ENCODE measurements around the gene TMEM179B.
"Not testable (repeated sequence)": the region's sequence is repeated elsewhere in the genome, so short reads cannot be mapped to it uniquely, and the experiment has no call there.

The TMEM179B gene, protein sequence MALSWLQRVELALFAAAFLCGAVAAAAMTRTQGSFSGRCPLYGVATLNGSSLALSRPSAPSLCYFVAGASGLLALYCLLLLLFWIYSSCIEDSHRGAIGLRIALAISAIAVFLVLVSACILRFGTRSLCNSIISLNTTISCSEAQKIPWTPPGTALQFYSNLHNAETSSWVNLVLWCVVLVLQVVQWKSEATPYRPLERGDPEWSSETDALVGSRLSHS

DNA sequence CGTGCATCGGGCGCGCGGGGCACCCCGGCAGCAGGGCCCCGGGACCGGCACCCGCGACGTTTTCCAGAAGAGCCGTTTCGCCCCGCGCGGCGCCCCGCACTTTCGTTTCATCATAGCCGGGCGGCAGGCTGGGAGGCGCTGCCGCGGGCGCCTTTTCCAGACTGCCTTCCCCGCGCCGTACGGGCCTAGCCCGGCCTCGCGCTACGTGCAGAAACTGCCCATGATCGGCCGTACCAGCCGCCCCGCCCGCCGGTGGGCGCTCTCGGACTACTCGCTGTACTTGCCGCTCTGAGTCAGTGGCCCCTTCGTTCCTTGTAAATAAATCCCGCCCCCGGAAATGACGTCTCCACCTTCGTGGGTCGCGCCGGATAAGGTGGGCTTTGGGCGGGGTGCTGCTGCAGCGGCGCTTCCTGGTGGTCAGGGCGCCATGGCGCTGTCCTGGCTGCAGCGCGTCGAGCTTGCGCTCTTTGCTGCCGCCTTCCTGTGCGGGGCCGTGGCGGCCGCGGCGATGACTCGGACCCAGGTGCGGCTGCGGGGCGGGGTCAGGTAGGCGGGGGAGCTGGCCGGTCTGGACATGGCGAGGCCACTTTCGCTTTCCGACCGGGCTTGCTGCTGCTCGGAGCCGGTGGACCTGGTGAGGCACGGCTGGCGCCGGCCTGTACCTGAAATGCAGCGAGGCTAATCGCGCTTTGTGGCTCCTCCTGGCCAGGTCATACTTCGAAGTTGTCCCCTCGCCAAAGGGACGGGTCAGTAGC, at the start of gene TMEM179B:
Gene TMEM179B (plus strand): TSS at position 398 of the 755 bp plus-strand sequence. CDS start 30 bp downstream, at position 428.
- peak; percentile 95 to 98 for DNase-seq (ENCODE audit: low read depth in 2 of 2)

DNA sequence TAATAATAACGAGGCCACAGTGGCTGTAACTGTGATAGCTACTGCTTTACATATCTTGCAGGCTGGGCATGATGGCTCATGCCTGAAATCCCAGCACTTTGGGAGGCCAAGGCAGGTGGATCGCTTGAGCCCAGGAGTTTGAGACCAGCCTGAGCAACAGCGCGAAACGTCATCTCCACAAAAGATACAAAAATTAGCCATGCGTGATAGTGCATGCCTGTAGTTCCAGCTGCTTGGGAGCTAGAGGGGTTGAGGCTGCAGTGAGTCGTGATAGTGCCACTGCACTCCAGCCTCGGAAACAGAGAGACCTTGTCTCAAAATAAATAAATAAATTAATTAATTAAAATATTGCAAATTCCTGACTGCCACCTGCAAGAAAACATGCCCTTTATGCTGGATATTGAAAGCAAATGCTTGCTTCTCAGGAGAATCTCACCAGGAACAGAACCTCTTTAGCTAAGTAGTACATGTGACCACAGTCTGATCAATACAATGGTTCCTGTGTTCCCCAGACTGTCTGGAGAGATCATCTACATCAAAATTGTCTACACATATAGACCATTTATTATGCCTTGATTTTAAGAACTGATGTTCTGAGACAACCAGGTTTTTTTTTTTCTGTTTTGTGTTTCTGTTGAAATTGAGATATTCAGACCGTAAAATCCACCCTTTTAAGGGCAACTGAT, 39.6 kb upstream of the TMEM179B start:
- no peak for DNase-seq (ENCODE audit: low read depth in 2 of 2)

DNA sequence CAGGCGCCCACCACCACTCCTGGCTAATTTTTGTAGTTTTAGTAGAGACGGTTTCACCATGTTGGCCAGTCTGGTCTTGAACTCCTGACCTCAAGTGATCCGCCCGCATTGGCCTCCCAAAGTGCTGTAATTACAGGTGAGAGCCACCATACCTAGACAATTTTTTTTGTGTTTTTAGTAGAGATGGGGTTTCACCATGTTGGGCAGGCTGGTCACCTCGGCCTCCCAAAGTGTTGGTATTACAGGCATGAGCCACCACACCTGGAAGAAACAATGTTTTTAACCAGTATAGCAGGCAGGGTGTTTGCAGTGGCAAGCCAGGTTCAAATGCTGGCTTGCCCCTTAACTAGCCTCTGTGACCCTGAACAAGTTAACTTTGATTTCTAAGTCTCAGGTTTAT, 37.3 kb upstream of the TMEM179B start:
- DNase-seq (ENCODE audit: low read depth in 2 of 2) = not testable (repeated sequence)

DNA sequence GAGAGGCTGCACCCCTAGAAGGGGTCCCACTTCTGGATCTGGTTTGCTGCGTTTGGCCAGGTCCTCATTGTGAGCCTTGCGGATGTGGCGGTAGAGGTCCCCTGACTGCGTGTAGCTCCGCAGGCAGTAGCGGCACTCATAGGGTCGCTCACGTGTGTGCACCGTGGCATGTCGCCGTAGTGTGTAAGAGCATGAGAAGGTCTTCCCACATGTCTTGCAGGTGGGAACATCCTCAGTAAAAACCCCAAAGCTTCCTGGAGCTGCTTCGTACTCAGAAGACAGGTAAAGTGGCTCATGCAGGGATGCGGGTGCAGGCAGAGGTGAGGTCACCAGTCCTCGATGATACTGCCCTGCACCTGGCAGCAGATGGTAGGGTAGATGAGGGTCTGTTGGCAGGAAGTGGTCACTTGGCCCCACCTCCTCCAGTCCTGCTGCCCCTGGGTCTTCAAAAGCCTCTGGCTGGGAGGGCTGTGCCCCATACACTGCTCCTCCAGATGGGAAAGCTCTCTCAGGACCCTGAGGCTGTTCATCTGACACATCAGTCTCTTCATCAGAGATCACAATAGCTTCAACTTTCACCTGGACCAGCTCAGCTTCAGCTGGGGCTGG, 34.9 kb upstream of the TMEM179B start:
- DNase-seq (ENCODE audit: low read depth in 2 of 2) = no peak

DNA sequence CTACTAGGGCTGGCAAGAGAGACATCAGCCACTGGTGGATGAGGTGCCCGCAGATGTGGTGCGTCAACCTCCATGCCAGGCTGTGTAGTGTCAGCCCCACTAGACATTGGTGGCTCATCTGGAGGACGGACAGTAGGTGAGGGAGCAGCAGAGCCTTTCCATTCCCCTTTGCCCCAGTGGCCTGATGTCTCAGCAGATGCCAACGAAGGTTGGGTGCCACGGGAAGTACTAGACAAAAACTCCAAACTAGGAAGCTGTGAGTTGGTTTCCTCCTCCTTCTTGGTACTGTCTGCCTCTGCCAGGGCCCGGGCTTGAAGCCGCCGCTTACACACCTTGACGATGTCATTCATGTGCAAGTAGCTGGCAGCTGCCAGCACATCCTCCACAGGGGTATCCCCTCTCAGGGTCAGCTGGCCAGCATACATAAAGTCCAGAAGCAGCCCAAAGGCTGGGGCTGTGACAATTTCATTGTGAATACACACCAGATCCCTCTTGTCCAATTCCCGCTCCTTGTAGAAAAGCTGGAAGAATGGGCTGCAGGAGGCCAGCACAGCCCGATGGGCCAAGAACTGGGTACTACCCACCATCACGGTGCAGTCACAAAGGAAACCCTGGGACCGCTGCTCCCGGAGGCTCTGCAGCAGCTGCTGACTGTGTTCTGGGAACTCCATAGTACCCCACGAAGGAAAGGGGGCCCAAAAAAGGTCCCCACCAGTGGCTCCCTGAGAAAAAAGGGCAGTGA, 34.0 kb upstream of the TMEM179B start:
- no peak for DNase-seq (ENCODE audit: low read depth in 2 of 2)

DNA sequence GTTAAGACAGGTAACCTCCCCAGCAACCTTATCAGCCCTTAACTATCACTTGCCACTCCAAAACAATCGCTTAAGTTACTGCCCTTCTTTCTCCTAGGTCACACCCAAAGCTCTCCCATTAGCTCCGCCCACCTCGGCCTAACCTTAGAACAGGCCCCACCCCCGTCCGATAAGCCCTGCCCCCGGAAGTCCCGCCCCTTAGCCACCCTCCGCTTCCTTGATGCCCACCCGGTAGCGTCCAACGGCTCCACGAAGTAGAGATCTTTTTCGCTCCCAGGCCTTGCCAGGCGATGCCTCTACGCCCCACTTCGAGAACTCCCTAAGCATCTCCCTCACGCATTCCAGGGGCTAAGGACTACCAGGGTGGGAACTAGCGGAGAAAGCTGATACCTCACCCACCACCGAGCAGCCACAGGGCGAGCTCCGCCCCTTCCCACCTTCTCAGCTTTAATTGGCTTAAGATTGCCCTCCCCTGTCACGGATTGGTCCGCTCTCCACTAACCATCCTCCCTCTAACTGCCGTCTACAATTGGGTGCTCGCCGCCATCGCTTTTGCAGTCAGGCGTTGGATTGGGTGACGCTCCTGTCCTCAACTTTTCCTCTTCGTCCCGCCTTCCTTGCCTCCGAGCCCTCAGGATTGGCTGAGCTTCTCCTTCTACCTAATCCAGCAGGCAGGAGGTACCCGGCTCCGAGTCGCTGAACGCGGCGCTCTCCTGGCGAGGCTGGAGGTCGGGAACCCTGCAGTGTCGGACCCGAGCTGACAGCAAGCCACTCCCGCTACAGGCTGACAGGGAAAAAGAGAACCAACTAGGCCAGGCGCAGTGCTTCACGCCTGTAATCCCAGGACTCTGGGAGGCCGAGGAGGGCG, 33.2 kb upstream of the TMEM179B start, which contains the start of gene ZBTB3:
Gene ZBTB3 (minus strand): TSS at position 425 of the 868 bp plus-strand sequence. CDS start 496 bp downstream, outside the sequence.
- peak; percentile 92 to 93 for DNase-seq (ENCODE audit: low read depth in 2 of 2)

DNA sequence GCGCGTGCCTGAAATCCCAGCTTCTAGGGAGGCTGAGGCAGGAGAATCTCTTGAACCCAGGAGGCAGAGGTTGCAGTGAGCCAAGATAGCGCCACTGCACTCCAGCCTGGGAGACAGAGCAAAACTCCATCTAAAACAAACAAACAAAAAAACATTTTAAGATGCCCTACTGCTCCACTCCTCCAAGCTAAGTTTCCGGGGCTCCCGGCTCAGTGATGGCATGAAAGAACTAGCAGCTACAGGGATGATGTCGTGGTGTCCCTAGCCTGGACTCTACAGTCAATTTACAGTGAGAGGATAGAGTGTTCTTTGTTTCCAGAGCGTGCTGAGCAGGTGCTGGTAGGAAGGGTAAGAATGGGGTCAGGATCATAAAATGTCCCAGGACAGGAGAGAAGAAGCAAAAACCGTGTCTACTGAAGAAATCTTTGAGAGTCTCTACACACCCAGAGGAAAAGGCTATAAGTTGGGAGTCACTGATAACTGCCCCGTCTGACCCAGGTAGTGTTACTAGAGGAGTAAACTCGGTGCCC, 32.1 kb upstream of the TMEM179B start:
- DNase-seq (ENCODE audit: low read depth in 2 of 2) = no peak

DNA sequence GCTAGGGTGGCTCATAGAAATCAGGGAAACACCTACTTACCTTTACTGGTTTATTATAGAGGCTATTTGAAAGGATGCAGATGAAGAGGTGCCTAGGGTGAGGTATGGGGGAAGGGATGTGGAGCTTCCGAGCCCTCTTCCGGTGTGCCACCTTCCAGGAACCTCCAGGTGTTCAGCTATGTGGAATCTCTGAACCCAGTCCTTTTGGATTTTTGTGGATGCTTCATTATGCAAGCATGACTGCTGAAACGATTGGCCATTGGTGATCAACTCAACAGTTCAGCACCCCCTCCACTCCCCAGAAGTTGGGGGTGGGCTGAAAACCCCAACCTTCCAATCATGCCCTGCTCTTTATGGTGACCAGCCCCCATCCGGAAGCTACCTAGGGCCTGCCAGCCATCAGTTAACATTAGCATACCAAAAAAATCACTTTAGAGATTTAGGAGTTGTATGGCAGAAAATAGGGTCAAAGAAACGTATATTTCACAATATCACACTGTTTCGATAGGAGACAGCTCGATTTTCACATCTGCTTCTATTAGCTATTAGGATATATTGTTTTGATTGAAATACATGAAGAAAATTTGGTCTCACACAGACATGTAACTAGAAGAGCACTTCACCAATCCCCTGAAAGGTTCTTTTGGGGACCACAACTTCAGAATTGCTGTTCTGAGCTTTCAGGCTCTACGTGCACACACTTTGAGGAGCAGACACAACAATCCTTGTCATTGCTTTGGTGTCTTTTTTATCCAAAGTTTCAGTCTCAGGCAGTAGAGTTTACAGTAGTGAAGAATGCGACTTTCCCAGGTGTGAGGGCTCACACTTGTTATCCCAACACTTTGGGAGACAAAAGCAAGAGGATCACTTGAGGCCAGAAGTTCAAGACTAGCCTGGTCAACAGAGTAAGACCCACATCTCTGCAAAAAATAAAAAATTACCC, 29.1 kb upstream of the TMEM179B start:
- no peak for DNase-seq (ENCODE audit: low read depth in 2 of 2)

DNA sequence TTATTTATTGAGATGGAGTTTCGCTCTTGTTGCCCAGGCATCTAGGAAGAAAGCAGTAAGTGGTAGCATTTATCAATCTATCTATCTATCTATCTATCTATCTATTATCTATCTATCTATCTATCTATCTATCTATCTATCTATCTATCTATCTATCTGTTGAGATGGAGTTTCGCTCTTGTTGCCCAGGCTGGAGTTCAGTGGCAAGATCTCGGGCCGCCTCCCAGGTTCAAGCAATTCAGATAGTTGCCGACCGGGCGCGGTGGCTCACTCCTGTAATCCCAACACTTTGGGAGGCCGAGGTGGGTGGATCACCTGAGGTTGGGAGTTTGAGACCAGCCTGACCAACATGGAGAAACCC, 26.4 kb upstream of the TMEM179B start:
- DNase-seq (ENCODE audit: low read depth in 2 of 2) = not testable (repeated sequence)

DNA sequence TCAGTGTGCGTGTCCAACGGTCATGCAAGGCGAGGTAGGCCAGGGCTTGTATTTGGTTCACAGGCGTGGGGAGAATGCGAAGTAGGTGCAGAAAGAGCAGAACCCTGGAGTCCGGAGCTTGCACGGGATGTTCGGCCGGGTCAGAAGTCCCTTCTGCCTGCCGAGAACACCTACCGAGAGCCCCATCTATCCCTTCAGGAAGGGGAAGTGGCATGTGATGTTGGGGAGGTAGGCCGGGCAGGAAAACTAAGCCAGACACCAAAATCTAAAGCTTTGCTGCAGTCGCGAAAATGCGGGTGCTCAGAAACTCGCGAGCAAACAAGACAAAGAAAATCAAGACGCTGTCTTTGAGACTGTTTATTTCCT, 16.4 kb upstream of the TMEM179B start:
- no peak for DNase-seq (ENCODE audit: low read depth in 2 of 2)

DNA sequence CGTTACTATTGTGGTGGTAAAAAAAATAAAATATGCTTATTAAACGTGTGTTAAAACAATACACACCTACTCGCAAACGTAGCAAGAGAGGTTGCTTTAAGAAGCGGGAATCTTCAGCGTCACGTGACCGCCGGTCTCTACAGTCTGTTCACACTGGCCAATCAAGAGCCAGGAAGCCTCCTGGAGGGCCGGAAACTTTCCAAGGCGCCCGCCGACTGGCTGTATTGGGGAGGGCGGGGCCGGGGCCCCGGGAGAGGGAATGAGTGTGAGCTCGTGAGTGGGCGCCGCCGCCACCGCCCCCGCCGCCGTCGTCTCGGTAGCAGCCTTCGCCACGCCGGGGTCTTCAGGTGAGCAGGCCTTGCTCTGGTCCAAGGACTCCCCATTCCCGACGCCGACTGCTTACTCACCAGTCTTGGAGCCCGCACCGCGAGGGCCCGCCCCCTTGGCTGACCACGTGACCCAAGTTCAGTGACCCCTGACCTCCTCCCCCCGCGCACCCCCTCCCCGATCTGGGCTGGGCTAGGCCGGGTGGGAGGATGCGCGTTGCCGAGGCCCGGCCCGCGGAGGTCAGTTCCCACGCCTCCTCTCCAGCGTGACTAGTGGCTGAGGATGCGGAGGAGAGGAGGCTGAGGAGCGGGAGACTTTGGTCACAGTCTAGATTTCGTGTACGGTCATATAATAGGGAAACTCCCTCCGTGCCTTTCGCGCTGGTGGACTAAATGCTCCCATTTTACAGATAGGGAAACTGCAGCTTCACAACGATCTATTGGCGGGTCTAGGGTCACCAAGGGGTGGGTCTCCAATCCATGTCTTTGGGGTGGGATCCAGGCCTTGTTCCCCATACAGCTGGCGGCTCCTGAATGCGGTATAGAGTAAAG, 15.8 kb upstream of the TMEM179B start, which contains the start of gene TAF6L:
Gene TAF6L (plus strand): TSS at position 253 of the 878 bp plus-strand sequence. CDS start 4,388 bp downstream, outside the sequence.
- DNase-seq (ENCODE audit: low read depth in 2 of 2) = peak; percentile 75 to 76

DNA sequence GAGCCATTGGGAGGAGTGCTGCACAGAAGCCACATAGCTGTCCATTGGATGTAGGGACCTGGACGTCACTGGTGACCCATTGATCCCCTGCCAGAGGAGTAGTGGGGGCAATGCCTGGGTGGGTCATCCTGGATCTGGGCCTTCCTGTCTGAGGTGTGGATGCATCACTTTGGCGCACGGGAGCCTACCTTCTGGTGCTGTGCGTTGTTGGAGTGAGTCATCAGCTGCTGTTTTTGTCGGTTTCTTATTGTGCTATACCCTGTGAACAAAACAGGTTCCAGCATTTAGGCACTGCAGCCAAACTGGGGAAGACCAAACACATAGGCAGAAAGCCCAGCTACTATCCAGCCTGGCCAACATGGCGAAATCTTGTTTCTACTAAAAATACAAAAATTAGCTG, 12.8 kb upstream of the TMEM179B start:
- DNase-seq (ENCODE audit: low read depth in 2 of 2) = no peak

DNA sequence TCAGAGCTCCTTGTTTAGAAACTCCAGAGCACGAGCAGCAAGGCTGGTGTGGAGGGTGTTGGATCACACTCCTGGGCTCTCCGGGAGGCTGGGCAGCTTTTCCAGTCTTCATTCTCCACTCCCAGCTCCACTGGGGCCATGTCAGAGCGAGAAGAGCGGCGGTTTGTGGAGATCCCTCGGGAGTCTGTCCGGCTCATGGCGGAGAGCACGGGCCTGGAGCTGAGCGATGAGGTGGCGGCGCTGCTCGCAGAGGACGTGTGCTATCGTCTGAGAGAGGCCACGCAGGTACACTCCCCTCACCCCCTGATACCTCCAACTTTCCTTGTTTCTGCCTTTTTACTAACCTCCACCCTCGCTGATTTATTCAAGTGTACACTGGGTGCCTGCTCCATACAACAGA, 11.6 kb upstream of the TMEM179B start:
- DNase-seq (ENCODE audit: low read depth in 2 of 2) = no peak

DNA sequence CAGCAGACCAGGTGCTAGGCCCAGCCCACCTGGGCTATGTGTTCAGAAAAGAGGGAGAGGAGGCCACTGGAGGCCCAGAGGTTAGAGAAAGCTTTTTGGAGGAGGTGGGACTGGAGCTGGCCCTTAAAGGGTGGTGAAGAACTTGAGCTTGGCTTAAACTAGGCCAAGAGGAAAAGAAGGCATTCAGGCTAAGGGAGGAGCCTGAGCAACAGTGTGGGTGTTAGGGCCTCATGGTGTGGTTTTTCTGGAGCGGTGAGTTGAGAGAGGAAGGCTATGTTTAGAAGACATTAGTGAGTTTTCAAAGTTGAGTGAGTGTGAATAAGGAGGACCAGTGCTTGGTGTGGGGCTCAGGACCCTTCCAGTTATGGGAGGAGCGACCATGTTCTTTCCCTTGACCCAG, 9.8 kb upstream of the TMEM179B start:
- no peak for DNase-seq (ENCODE audit: low read depth in 2 of 2)

DNA sequence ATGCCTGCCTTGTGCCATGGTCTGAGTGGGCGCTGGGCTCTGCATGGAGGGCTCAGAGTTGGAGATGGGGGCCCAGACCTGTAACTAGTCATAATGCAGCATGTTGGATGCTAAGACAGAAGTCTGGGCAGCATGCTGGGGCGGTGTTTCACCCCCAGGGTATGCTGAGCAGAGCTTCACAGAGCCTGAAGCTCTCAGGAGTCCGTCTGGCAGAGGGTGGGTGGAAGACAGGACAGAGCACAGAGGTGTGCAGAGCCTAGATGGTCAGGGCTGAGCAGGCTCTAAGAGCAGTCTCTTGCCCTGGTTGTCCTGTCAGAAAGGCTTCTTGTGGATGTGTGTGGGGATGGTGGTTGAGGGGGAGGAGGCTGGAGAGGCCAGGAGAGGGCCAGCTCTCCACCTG, 8.8 kb upstream of the TMEM179B start:
- no peak for DNase-seq (ENCODE audit: low read depth in 2 of 2)

DNA sequence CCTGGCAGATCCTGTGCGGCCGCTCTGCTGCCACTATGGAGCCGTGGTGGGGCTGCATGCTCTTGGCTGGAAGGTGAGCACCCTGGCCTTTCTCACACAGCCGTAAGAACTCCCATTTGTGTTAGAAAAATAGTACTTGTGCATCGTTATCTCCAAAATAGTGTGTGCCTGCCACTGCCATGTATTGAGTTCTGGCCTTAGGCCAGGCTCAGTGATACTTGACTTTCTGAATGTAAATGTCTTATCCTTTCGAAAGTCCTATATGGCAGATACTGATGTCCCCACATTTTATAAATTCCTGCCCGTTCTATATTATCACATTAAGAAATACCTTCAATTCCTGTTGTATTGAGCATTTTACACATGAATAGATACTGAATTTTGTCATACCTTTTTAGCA, 4.4 kb upstream of the TMEM179B start:
- DNase-seq (ENCODE audit: low read depth in 2 of 2) = no peak

DNA sequence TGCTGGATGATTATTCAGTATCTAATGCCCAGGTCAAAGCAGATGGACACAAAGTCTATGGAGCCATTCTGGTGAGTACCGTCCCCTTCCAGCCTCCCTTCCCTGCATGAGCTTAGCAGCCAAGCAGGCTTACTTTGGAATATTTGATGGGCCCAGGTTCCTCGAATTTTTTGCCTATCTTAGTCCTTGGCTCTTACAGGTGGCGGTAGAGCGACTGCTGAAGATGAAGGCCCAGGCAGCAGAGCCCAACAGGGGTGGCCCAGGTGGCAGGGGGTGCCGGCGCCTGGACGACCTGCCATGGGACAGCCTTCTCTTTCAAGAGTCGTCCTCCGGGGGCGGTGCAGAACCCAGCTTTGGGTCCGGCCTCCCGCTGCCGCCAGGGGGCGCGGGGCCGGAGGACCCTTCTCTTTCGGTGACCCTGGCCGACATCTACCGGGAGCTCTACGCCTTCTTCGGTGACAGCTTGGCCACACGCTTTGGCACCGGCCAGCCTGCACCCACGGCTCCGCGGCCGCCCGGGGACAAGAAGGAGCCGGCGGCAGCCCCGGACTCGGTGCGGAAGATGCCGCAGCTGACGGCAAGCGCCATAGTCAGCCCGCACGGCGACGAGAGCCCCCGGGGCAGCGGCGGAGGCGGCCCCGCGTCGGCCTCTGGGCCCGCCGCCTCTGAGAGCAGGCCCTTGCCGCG, 741 bp upstream of the TMEM179B start:
- DNase-seq (ENCODE audit: low read depth in 2 of 2) = peak; percentile 61 to 75

DNA sequence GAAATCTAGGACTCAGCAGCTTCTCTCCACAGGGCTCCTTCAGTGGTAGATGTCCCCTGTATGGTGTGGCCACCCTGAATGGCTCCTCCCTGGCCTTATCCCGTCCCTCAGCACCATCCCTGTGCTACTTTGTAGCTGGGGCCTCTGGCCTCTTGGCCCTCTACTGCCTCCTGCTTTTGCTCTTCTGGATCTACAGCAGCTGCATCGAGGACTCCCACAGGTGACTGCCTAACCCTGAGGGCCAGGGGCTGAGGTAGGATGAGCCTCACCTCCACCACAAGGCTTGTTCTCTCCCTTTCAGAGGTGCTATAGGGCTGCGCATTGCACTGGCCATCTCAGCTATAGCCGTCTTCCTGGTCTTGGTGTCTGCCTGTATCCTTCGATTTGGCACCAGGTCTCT, 1.8 kb downstream of the TMEM179B start:
- DNase-seq (ENCODE audit: low read depth in 2 of 2) = no peak
